ENCODE measurements around the gene RERE.

- no peak for TF ChIP-seq ZBTB10 (tag by site-specific recombination; IDR thresholded peaks at IDR 0.05)
- no peak for TF ChIP-seq CTCF (tag by site-specific recombination; IDR thresholded peaks at IDR 0.05)
Measured at GRCh38 chr1:8568837-8569236, 248.6 kb downstream of the RERE start.

Data from HEK293 (cell line).